ENCODE data around the gene CYP26C1.

- TF ChIP-seq, protein P1, sequence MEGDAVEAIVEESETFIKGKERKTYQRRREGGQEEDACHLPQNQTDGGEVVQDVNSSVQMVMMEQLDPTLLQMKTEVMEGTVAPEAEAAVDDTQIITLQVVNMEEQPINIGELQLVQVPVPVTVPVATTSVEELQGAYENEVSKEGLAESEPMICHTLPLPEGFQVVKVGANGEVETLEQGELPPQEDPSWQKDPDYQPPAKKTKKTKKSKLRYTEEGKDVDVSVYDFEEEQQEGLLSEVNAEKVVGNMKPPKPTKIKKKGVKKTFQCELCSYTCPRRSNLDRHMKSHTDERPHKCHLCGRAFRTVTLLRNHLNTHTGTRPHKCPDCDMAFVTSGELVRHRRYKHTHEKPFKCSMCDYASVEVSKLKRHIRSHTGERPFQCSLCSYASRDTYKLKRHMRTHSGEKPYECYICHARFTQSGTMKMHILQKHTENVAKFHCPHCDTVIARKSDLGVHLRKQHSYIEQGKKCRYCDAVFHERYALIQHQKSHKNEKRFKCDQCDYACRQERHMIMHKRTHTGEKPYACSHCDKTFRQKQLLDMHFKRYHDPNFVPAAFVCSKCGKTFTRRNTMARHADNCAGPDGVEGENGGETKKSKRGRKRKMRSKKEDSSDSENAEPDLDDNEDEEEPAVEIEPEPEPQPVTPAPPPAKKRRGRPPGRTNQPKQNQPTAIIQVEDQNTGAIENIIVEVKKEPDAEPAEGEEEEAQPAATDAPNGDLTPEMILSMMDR (conservative IDR thresholded peaks at IDR 0.05; ENCODE audit: low read length) = no peak
- TF ChIP-seq EZH2phosphoT487 (IDR thresholded peaks at IDR 0.05; ENCODE audit: borderline replicate concordance, low read depth, low read length) = no peak
These were observed 43.4 kb downstream of the CYP26C1 start for GRCh38 chr10:93103953-93104352.

All from OCI-LY7 (cell line).